Astrocyte (in vitro differentiated cells and primary cell): Measurements from ENCODE around the gene MAP2K3.

Source experiments
- EZH2 ChIP-seq: IDR thresholded peaks from 2 replicates; pipeline ENCODE4 v1.6.1; 2012; ENCODE audit warnings: mild to moderate bottlenecking, low read length, inconsistent platforms; ENCODE audit not compliant: insufficient read depth
- TF ChIP-seq, protein P1 (sequence below): IDR thresholded peaks from 2 replicates; pipeline ENCODE4 v1.5.1; 2011; ENCODE audit warnings: low read depth, mild to moderate bottlenecking, inconsistent platforms, low read length, moderate library complexity; ENCODE audit not compliant: insufficient read depth

DNA sequence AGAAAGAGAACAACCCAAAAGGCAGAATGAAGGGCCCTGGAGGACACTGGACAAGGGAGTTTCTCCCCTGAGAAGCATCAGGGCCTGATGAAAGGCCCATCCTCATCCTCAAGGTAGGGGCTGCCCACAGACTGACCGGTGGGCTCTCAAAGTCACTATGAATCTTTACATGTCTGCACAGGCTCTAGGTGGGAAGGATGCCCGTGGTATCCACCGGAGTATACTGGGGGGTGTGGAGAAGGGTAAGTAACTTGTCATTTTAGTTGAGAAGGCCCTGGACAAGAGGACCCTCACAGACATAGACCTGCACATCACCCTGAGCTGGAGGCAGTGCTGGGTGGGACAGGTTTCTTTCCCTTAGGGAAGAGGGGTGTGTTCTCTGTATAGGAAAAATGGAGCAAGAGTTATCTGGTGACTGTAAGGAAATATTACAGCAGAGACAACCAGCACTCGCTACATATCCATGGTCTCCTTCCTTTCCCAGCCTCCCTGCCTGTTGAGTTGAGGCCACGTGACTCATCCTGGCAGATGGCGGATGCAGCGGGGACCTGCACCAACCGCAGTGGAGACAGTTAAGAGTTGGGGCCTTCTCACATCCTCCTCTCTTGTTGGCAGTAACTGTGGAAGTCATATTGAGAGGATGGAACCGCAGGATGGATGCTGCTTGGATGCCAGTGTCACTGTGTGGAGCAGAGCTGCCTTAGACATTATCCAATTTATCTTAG lies 46.1 kb downstream of the MAP2K3 start:
- TF ChIP-seq, protein P1, sequence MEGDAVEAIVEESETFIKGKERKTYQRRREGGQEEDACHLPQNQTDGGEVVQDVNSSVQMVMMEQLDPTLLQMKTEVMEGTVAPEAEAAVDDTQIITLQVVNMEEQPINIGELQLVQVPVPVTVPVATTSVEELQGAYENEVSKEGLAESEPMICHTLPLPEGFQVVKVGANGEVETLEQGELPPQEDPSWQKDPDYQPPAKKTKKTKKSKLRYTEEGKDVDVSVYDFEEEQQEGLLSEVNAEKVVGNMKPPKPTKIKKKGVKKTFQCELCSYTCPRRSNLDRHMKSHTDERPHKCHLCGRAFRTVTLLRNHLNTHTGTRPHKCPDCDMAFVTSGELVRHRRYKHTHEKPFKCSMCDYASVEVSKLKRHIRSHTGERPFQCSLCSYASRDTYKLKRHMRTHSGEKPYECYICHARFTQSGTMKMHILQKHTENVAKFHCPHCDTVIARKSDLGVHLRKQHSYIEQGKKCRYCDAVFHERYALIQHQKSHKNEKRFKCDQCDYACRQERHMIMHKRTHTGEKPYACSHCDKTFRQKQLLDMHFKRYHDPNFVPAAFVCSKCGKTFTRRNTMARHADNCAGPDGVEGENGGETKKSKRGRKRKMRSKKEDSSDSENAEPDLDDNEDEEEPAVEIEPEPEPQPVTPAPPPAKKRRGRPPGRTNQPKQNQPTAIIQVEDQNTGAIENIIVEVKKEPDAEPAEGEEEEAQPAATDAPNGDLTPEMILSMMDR: no peak
- no peak for TF ChIP-seq EZH2
